HepG2 (cell line): ENCODE results near the gene RSPH4A. TPM values are rescaled to one million over a fixed set of nuclear protein-coding genes. Genes with fewer than 3 reads are reported as not detected.

Source experiments
- ATAC-seq: fragments of 200-7000 bp; cut with Tn5 transposase; 3 replicates; pipeline ENCODE4 v1.9.1; 2020; ENCODE audit warnings: mild to moderate bottlenecking, moderate library complexity
- BruUV-seq: library from RNA; stranded (reverse); fragments of 400-500 nt; replicated peaks from 2 replicates; lab custom pipeline; 2021; lab: Mats Ljungman, UMichigan
- CTCF ChIA-PET: fragments of 300-600 bp; formaldehyde crosslinking; extraction: SDS; loops from one replicate; lab custom pipeline; 2021; ENCODE audit warnings: low total read pairs, inconsistent platforms, low intra/inter-chr PET ratio; lab: Yijun Ruan, JAX
- POLR2A ChIA-PET: fragments of 350-600 bp; sonication (Branson Sonifier 250); formaldehyde crosslinking; loops from one replicate; lab custom pipeline; 2020; ENCODE audit warnings: antibody characterized with exemption, inconsistent platforms; lab: Yijun Ruan, JAX
- DNase-seq: peaks from one replicate; pipeline ENCODE4 v3.0.0-alpha.2; 2015; ENCODE audit warnings: low spot score
- FAIRE-seq: peaks from 3 replicates; lab custom pipeline; 2011; peaks lifted over from hg19 to GRCh38; lab: Jason Lieb, UNC
- H2AFZ ChIP-seq: one replicate; pipeline ENCODE4 v1.6.1; 2011; ENCODE audit warnings: low read length, inconsistent platforms
- H3K27ac ChIP-seq: fragments of 300-600 bp; 3 replicates; pipeline ENCODE4 v1.8.0; 2011; ENCODE audit warnings: mixed run types, mild to moderate bottlenecking, mixed read lengths, low read length, inconsistent platforms; ENCODE audit not compliant: insufficient read depth; ENCODE audit errors: extremely low read length
- H3K27me3 ChIP-seq, 2 experiments: fragments of 200-600 bp in 1 of 2; 2 replicates in 1 of 2; 3 replicates in 1 of 2; pipeline versions ENCODE4 v1.6.0 to v1.8.0; 2011; ENCODE audit warnings: low read length in 2 of 2, mild to moderate bottlenecking in 2 of 2, moderate library complexity in 2 of 2, inconsistent platforms in 1 of 2; ENCODE audit not compliant: insufficient read depth in 2 of 2, control insufficient read depth in 1 of 2
- H3K36me3 ChIP-seq, 2 experiments: fragments of 200-600 bp in 1 of 2; replicated peaks in 1 of 2; 2 replicates in 1 of 2; 3 replicates in 1 of 2; pipeline versions ENCODE4 v1.5.1 to v1.8.0; 2011; ENCODE audit warnings: low read length in 2 of 2, inconsistent platforms in 1 of 2; ENCODE audit not compliant: insufficient read depth in 2 of 2, control insufficient read depth in 1 of 2
- H3K4me1 ChIP-seq: 2 replicates; pipeline ENCODE4 v1.5.1; 2012; ENCODE audit warnings: low read length, inconsistent platforms; ENCODE audit not compliant: insufficient read depth
- H3K4me2 ChIP-seq: 2 replicates; pipeline ENCODE4 v1.6.0; 2011; ENCODE audit warnings: low read depth, low read length, inconsistent platforms
- H3K4me3 ChIP-seq, 3 experiments: fragments of 200-600 bp in 1 of 3; sonication (generic), shearing (Covaris generic) in 1 of 3; replicated peaks in 1 of 3; 2 replicates each; pipeline ENCODE4 v1.5.1; 2011 to 2016; ENCODE audit warnings: low read length in 3 of 3, inconsistent platforms in 2 of 3, low read depth in 2 of 3, mild to moderate bottlenecking in 2 of 3, control low read depth in 1 of 3, mixed read lengths in 1 of 3; ENCODE audit not compliant: insufficient read depth in 1 of 3
- H3K79me2 ChIP-seq: one replicate; pipeline ENCODE4 v1.6.1; 2011; ENCODE audit warnings: low read length, inconsistent platforms; ENCODE audit not compliant: insufficient read depth
- H3K9ac ChIP-seq: 2 replicates; pipeline ENCODE4 v1.6.0; 2011; ENCODE audit warnings: mild to moderate bottlenecking, low read depth, low read length, inconsistent platforms; ENCODE audit not compliant: insufficient read depth
- H3K9me3 ChIP-seq: 2 replicates; pipeline ENCODE4 v1.5.1; 2012; ENCODE audit warnings: mild to moderate bottlenecking, low read length
- H4K20me1 ChIP-seq: 2 replicates; pipeline ENCODE4 v1.6.0; 2011; ENCODE audit warnings: inconsistent platforms, mild to moderate bottlenecking, low read length, moderate library complexity; ENCODE audit not compliant: insufficient read depth
- GLMP ChIP-seq: sonication (generic); formaldehyde crosslinking; IDR thresholded peaks from 2 replicates; pipeline ENCODE4 v1.9.0; 2021; ENCODE audit warnings: missing genetic modification reagents, mild to moderate bottlenecking, borderline replicate concordance
- PRPF4 ChIP-seq: fragments of 200-400 bp; formaldehyde crosslinking; IDR thresholded peaks from 2 replicates; pipeline ENCODE4 v1.6.1; 2016; ENCODE audit warnings: low read length, low read depth; ENCODE audit not compliant: poor library complexity, severe bottlenecking
- RELA ChIP-seq: sonication (generic); formaldehyde crosslinking; IDR thresholded peaks from 2 replicates; pipeline ENCODE4 v1.4.0; 2020; ENCODE audit warnings: missing genetic modification reagents
- SOX5 ChIP-seq: IDR thresholded peaks from 2 replicates; pipeline ENCODE4 v1.6.1; 2016; ENCODE audit warnings: borderline replicate concordance
- ZMYM2 ChIP-seq: sonication (generic); formaldehyde crosslinking; IDR thresholded peaks from 2 replicates; pipeline ENCODE4 v1.8.0; 2022; ENCODE audit warnings: mild to moderate bottlenecking, missing genetic modification reagents
- ZNF275 ChIP-seq: sonication (generic); formaldehyde crosslinking; IDR thresholded peaks from 2 replicates; pipeline ENCODE4 v1.8.0; 2022; ENCODE audit warnings: missing genetic modification reagents, mild to moderate bottlenecking, inconsistent platforms, borderline replicate concordance
- ZNF383 ChIP-seq: sonication (generic); formaldehyde crosslinking; IDR thresholded peaks from 2 replicates; pipeline ENCODE4 v1.4.0; 2020; ENCODE audit warnings: missing genetic modification reagents, mild to moderate bottlenecking, borderline replicate concordance
- ZNF577 ChIP-seq: sonication (generic); formaldehyde crosslinking; IDR thresholded peaks from 2 replicates; pipeline ENCODE4 v1.4.0; 2020; ENCODE audit warnings: mild to moderate bottlenecking, low read depth, missing genetic modification reagents, borderline replicate concordance
- WGBS: methylation state at CpG from one replicate; pipeline ENCODE4 v1.1.6; 2017; ENCODE audit warnings: low lambda C conversion rate; 5-methylcytosine and 5-hydroxymethylcytosine counted together
- in situ Hi-C: cut with HindIII; loops from 2 replicates; pipeline ENCODE4 v1.10.0; 2017; ENCODE audit warnings: low pct_unique_long_range_greater_than_20kb; ENCODE audit not compliant: extremely low pct_ligation_motif_present
- intact Hi-C: fragments of 100-400 bp; cut with micrococcal nuclease; formaldehyde crosslinking; loops from one replicate; pipeline ENCODE4 v1.10.0; 2022; ENCODE audit not compliant: unreplicated experiment
- polyA plus RNA-seq, 8 experiments: library from polyadenylated mRNA; depleted of rRNA in 3 of 8; stranded (reverse) in 7 of 8; unstranded in 1 of 8; fragments of >200 nt; fragmentation: Illumina TruSeq in 4 of 8; extraction: Trizol in 4 of 8; gene quantifications; 2 replicates each; pipeline versions ENCODE4 v1.2.1 to v1.2.3, GENCODE V29; 2011 to 2016; ENCODE audit warnings: low read depth in 4 of 8, missing spikeins in 1 of 8, mixed read lengths in 1 of 8; ENCODE audit not compliant: insufficient read depth in 1 of 8
- total RNA-seq, 5 experiments: library from RNA; depleted of rRNA; stranded (reverse); fragments of >200 nt; fragmentation: Illumina TruSeq; extraction: Trizol; gene quantifications; 2 replicates each; pipeline ENCODE4 v1.2.3, GENCODE V29; 2016; ENCODE audit warnings: low read depth in 1 of 5

Gene RSPH4A
- total and polyA plus RNA-seq, 2 of the 13 experiments (the other 11 are each of a cell fraction or from before 2014, with no cell fraction given), result 0.24 to 0.40 TPM

GRCh38 chr6:116577486-116577885 lies 38.8 kb upstream of the RSPH4A start:
- Histone ChIP-seq H3K27ac (no peak overlapping the region), H3K27me3 (no peaks in the 10 kb centered on the region), H4K20me1 (no peaks in the 10 kb centered on the region), H3K79me2 (peaks cover 53% of the 10 kb centered on the region), H3K4me2 (no peak overlapping the region), H3K9me3 (no peaks in the 10 kb centered on the region), H3K36me3 (peaks cover 0 to 1% of the 10 kb centered on the region in 2 experiments; a peak in 4 of 5 replicates), H3K4me3 (no peak overlapping the region), H2AFZ (no peak overlapping the region), H3K9ac (no peak overlapping the region), H3K4me1 (peaks cover 26% of the 10 kb centered on the region)
- no TSS peak for BruUV-seq
- CTCF ChIA-PET, result no interaction called here
- WGBS, result 96% methylated on average over 5 of the region's 5 CpGs
- POLR2A ChIA-PET, result no interaction called here
- TF ChIP-seq PRPF4 (no peak), ZNF383 (CRISPR knock-in tag) (no peak), GLMP (CRISPR knock-in tag) (no peak), ZNF577 (CRISPR knock-in tag) (no peak), ZMYM2 (no peak), ZNF275 (no peak)
- DNase-seq (no peak), ATAC-seq (no peak), FAIRE-seq (no peak)
- intact Hi-C loops, result no loop called here
- in situ Hi-C loops, result no loop called here

- Histone ChIP-seq H3K36me3 (peaks cover 4 to 5% of the 10 kb centered on the region in 2 experiments; a peak in 4 of 5 replicates), H4K20me1 (no peaks in the 10 kb centered on the region), H3K4me3 (no peak overlapping the region), H2AFZ (no peak overlapping the region), H3K9me3 (no peaks in the 10 kb centered on the region), H3K4me1 (peaks cover 17% of the 10 kb centered on the region), H3K9ac (no peak overlapping the region), H3K27ac (no peak overlapping the region), H3K4me2 (no peak overlapping the region), H3K27me3 (no peaks in the 10 kb centered on the region), H3K79me2 (peaks cover 45% of the 10 kb centered on the region)
- DNase-seq (no peak), FAIRE-seq (no peak), ATAC-seq (no peak)
- POLR2A ChIA-PET, result no interaction called here
- CTCF ChIA-PET, result no interaction called here
- BruUV-seq, result no TSS peak
- in situ Hi-C loops, result no loop called here
- intact Hi-C loops, result no loop called here
- TF ChIP-seq SOX5 (no peak), RELA (CRISPR knock-in tag) (no peak)
Observed at GRCh38 chr6:116578335-116578734, 37.9 kb upstream of the RSPH4A start.
